WI38 (cell line): Measurements from ENCODE around the gene NUDT22.

ENCODE experiments used
- H3K4me3 ChIP-seq: 2 replicates; pipeline ENCODE4 v1.5.1; 2011; ENCODE audit warnings: low read depth, mild to moderate bottlenecking, control low read depth, low read length
- TF ChIP-seq, protein P1 (sequence below): IDR thresholded peaks from 2 replicates; pipeline ENCODE4 v1.5.1; 2012; ENCODE audit warnings: low read depth, mild to moderate bottlenecking, control low read depth, low read length

Gene NUDT22, protein sequence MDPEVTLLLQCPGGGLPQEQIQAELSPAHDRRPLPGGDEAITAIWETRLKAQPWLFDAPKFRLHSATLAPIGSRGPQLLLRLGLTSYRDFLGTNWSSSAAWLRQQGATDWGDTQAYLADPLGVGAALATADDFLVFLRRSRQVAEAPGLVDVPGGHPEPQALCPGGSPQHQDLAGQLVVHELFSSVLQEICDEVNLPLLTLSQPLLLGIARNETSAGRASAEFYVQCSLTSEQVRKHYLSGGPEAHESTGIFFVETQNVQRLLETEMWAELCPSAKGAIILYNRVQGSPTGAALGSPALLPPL

DNA sequence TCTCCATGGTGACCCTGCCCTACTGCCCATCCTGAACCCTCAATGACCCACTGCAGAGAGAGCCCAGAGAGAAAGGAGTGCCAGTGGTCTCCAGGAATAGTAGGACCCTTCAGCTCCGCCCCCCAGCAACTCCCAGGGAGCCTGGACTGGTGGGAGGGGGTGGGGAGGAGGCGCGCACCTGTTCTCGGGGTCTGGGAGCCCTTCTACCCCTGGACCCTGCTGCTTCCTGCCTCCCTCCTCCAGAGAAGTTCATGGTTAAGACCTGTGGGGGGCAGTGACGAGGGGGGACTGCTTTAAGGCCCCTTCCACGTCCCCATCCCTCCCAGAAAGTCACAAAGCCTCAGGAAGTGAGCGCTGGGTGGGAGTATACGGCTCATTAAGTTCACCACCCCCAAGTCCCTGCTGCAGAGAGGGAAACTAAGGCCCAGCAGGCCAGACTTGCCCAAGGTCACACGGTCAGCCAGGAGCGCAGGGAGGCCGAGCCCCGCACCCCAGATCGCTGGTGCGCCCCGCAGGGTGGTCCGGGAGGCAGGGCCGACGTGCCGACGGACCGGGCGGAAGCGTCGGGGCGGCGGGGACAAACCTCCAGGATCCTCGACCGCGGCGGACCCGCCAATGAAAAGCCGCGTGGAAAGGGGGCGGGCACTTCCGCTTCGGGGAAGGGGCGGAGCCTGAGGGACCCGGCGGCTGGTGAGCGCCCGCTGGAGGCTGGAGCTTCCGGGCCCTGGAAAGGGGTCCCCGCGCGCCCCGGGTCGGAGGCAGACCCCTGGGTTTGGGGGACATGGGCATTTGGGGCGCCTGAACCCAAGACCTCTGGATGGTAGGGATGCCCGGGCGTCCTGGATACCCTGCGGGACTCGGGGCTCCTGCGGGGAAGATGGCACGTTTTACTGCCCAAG is at the start of gene NUDT22, which contains the start of gene TRPT1:
Gene NUDT22 (plus strand): TSS at position 667 of the 899 bp plus-strand sequence. CDS start 379 bp downstream, outside the sequence.
Gene TRPT1 (minus strand): TSS at position 579 of the 899 bp plus-strand sequence. CDS start 326 bp downstream, at position 253.
- peak within 1 kb of the TSS; percentile 85 for H3K4me3 ChIP-seq
- TF ChIP-seq, protein P1, sequence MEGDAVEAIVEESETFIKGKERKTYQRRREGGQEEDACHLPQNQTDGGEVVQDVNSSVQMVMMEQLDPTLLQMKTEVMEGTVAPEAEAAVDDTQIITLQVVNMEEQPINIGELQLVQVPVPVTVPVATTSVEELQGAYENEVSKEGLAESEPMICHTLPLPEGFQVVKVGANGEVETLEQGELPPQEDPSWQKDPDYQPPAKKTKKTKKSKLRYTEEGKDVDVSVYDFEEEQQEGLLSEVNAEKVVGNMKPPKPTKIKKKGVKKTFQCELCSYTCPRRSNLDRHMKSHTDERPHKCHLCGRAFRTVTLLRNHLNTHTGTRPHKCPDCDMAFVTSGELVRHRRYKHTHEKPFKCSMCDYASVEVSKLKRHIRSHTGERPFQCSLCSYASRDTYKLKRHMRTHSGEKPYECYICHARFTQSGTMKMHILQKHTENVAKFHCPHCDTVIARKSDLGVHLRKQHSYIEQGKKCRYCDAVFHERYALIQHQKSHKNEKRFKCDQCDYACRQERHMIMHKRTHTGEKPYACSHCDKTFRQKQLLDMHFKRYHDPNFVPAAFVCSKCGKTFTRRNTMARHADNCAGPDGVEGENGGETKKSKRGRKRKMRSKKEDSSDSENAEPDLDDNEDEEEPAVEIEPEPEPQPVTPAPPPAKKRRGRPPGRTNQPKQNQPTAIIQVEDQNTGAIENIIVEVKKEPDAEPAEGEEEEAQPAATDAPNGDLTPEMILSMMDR = no peak

DNA sequence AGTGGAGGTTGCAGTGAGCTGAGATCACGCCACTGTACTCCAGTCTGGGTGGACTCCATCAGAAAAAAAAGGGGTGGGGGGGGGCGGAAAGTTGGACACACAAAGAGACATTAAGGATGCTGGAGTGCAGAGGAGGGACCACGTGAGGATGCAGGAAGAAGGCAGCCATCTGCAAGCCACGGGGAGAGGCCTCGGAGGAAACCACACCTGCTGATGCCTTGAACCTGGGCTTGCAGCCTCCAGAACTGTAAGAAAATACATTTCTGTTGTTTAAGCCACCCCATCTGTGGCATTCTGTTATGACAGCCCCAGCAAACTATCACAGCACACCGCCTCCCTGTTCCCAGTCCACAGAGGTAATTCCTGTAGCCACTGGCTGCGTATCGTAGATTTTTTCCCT is 49.3 kb upstream of the NUDT22 start:
- no peak overlapping the region for H3K4me3 ChIP-seq
- TF ChIP-seq, protein P1 = no peak

DNA sequence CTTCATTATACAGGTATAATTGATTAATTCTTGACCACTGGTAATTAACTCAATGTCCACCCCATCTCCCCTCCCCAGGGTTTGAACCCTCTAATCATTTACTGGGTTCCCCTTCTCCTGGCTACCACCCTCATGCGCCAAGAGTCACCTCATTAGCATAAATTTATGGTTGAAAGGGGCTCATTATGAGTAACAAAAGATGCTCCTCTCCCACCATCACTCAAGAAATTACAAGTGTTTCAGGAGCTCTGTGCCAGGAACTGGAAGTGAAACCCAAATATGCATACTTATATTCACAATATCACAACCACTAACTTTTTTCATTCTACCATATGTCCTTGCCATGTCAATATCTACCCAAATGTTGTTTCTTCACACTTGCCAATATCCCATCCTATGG is 47.9 kb upstream of the NUDT22 start:
- no peak overlapping the region for H3K4me3 ChIP-seq
- TF ChIP-seq, protein P1 = no peak

DNA sequence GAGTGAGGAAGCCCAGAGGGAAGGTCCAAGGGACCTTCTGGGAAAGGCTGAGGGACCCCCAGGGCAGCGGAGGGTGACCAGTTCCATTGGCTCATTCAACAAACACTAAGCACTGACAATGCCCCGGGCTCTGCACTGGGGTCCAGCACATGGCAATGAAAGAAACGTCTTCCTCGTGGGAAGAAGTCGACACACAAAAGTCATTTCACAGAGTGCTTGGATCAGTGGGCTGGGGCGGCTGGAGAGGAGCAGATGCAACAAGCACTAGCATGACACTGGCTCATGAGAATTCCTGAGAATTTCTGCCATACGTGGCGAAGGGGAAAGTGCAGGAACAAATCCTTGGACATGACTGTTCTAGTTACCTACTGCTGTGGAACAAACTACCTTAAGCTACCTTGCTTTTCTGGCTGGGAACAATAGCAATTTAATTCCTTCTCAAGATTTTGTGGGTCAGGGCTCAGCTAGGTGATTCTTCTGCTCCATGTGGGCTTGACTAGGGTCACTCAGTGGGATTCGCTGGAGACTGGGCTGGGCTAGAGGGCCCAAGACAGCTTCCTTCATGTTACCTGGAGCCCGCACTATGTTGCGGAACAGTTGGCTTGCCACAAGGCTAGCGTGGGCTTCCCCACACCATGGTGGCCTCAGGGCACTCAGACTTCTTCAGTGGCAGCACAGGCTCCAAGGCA is 47.0 kb upstream of the NUDT22 start:
- TF ChIP-seq, protein P1 = no peak
- H3K4me3 ChIP-seq = no peak overlapping the region

DNA sequence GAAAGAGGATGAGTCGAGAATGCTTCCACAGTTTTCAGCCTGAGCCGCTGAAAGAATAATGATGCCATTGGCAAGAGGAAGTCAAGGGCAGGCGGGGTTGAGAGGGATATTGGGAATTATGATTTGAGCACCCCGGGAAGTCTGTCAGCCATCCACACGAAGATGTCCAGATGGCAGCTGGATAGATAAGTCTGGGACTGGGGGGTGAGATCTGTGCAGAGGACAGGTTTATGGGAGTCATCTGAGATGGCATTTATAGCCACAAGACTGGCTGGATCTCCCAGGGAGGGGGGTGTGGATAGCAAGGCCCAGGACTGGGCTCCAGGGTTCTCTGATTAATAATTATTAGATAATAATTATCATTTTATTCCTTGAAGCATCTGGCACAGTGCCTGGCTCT is 45.2 kb upstream of the NUDT22 start:
- H3K4me3 ChIP-seq = no peak overlapping the region
- TF ChIP-seq, protein P1 = no peak

DNA sequence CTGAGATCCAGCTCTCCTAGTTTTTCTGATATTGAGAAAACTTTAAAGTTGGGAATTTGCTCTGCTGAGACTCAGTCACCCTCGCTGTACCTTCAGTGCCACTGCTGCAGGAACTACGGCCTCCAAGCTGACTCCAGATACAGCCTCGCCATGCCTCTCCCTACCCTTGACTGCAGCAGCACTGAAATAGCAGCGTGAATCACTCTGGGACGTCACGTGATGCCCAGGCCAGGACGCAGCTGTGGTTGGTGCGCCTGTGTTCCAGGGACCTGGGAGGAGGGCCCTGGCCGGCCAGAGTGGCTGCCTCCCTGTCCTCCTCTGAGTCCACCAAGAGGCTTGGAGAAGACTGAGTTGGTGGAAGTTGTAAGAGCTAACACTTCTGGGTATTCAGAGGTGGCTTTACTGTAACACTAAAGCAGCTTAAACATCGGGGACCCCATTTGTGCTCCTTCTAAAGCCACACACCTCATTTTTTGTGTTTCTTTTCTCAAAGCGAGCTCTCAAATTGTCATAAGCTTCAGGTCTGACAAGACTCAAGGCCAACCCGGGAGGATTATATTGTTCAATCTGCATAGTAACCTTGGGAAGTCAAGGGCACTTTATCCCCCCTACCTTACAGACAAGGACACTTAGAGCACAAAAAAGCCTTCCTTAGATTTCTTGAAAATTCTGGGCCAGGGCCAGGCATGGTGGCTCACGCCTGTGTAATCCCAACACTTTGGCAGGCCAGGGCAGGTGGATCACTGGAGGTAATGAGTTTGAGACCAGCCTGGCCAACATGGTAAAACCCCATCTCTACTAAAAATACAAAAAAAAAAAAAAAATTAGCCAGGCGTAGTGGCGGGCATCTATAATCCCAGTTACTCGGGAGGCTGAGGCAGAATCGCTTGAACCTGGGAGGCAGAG is 44.3 kb upstream of the NUDT22 start:
- peak overlapping the region; percentile 29; the same call in 1 of the 2 replicates for H3K4me3 ChIP-seq
- TF ChIP-seq, protein P1 = no peak
